SK-N-SH (cell line): ENCODE data around the gene NOTCH2.
"Not testable (repeated sequence)": the region's sequence is repeated elsewhere in the genome, so short reads cannot be mapped to it uniquely, and the experiment has no call there.

Experiments used
- NRF1 ChIP-seq: IDR thresholded peaks from 2 replicates; pipeline ENCODE4 v1.6.1; 2012; ENCODE audit warnings: low read depth, mild to moderate bottlenecking, low read length
- POLR2AphosphoS5 ChIP-seq: IDR thresholded peaks from 2 replicates; pipeline ENCODE4 v1.6.1; 2012; ENCODE audit warnings: low read depth, low read length
- RXRA ChIP-seq: IDR thresholded peaks from 2 replicates; pipeline ENCODE4 v1.4.0; 2012; ENCODE audit warnings: low read depth, mild to moderate bottlenecking, borderline replicate concordance
- YY1 ChIP-seq: IDR thresholded peaks from 2 replicates; pipeline ENCODE4 v1.4.0; 2012; ENCODE audit warnings: low read depth, mild to moderate bottlenecking
- TF ChIP-seq, protein P1 (sequence below): IDR thresholded peaks from 2 replicates; pipeline ENCODE4 v1.4.0; 2012; ENCODE audit warnings: low read depth
- TF ChIP-seq, protein P2 (sequence below): fragments of 150-350 bp; IDR thresholded peaks from 2 replicates; pipeline ENCODE4 v1.6.1; 2017; ENCODE audit warnings: antibody characterized with exemption, low read length, low read depth, borderline replicate concordance
- TF ChIP-seq, protein P3 (sequence below): fragments of 200-600 bp; sonication (generic); IDR thresholded peaks from 2 replicates; pipeline ENCODE4 v1.6.1; 2017; ENCODE audit warnings: antibody characterized with exemption, mild to moderate bottlenecking, moderate library complexity
- TF ChIP-seq, protein P4 (sequence below): IDR thresholded peaks from 2 replicates; pipeline ENCODE4 v1.6.1; 2012; ENCODE audit warnings: mild to moderate bottlenecking, low read depth, low read length, moderate library complexity

DNA sequence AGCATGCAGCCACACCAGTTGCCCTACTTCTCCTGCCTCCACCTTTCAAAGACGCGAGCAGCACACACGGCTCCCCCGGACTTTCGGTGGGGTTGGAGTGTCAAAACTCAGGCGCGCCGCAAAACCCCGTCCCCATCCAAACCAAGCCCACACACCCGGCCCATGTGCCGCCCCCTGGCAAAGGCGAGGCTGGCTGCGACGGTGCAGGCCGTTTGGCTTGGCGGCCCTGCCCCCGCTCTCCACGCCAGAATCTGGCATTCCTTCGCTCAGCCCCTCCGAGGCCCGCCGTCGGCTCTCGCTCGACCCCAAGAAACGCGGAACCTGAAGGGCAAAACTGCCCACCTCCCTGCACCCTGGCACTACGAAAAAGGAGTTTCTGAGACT lies 787 bp downstream of the NOTCH2 start:
- TF ChIP-seq, protein P1, sequence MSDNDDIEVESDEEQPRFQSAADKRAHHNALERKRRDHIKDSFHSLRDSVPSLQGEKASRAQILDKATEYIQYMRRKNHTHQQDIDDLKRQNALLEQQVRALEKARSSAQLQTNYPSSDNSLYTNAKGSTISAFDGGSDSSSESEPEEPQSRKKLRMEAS: not testable (repeated sequence)
- TF ChIP-seq, protein P2, sequence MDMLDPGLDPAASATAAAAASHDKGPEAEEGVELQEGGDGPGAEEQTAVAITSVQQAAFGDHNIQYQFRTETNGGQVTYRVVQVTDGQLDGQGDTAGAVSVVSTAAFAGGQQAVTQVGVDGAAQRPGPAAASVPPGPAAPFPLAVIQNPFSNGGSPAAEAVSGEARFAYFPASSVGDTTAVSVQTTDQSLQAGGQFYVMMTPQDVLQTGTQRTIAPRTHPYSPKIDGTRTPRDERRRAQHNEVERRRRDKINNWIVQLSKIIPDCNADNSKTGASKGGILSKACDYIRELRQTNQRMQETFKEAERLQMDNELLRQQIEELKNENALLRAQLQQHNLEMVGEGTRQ: not testable (repeated sequence)
- TF ChIP-seq, protein P3, sequence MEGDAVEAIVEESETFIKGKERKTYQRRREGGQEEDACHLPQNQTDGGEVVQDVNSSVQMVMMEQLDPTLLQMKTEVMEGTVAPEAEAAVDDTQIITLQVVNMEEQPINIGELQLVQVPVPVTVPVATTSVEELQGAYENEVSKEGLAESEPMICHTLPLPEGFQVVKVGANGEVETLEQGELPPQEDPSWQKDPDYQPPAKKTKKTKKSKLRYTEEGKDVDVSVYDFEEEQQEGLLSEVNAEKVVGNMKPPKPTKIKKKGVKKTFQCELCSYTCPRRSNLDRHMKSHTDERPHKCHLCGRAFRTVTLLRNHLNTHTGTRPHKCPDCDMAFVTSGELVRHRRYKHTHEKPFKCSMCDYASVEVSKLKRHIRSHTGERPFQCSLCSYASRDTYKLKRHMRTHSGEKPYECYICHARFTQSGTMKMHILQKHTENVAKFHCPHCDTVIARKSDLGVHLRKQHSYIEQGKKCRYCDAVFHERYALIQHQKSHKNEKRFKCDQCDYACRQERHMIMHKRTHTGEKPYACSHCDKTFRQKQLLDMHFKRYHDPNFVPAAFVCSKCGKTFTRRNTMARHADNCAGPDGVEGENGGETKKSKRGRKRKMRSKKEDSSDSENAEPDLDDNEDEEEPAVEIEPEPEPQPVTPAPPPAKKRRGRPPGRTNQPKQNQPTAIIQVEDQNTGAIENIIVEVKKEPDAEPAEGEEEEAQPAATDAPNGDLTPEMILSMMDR: not testable (repeated sequence)
- TF ChIP-seq POLR2AphosphoS5, YY1, RXRA, NRF1: not testable (repeated sequence)
- TF ChIP-seq, protein P4, sequence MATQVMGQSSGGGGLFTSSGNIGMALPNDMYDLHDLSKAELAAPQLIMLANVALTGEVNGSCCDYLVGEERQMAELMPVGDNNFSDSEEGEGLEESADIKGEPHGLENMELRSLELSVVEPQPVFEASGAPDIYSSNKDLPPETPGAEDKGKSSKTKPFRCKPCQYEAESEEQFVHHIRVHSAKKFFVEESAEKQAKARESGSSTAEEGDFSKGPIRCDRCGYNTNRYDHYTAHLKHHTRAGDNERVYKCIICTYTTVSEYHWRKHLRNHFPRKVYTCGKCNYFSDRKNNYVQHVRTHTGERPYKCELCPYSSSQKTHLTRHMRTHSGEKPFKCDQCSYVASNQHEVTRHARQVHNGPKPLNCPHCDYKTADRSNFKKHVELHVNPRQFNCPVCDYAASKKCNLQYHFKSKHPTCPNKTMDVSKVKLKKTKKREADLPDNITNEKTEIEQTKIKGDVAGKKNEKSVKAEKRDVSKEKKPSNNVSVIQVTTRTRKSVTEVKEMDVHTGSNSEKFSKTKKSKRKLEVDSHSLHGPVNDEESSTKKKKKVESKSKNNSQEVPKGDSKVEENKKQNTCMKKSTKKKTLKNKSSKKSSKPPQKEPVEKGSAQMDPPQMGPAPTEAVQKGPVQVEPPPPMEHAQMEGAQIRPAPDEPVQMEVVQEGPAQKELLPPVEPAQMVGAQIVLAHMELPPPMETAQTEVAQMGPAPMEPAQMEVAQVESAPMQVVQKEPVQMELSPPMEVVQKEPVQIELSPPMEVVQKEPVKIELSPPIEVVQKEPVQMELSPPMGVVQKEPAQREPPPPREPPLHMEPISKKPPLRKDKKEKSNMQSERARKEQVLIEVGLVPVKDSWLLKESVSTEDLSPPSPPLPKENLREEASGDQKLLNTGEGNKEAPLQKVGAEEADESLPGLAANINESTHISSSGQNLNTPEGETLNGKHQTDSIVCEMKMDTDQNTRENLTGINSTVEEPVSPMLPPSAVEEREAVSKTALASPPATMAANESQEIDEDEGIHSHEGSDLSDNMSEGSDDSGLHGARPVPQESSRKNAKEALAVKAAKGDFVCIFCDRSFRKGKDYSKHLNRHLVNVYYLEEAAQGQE: not testable (repeated sequence)
